Thyroid gland (tissue), 4 donors: ENCODE results near the gene ERG. TPM values are rescaled to one million over a fixed set of nuclear protein-coding genes. Genes with fewer than 3 reads are reported as not detected.

Experiments used
- DNase-seq, 2 donors: peaks; one replicate each; pipeline ENCODE4 v3.0.0-alpha.2; 2019
- H3K27ac ChIP-seq, 3 donors: fragments of 200-600 bp; sonication (generic); 1 replicate in 2 of 3; 2 replicates in 1 of 3; pipeline ENCODE4 v1.5.1; 2016 to 2019; ENCODE audit warnings: mild to moderate bottlenecking in 1 of 3, moderate library complexity in 1 of 3
- H3K27me3 ChIP-seq: fragments of 200-600 bp; sonication (generic); one replicate; pipeline ENCODE4 v1.5.1; 2019
- H3K36me3 ChIP-seq, 2 donors: fragments of 200-600 bp; sonication (generic); one replicate each; pipeline ENCODE4 v1.5.1; 2016 to 2019
- H3K4me1 ChIP-seq, 2 donors: fragments of 200-600 bp; sonication (generic); one replicate each; pipeline ENCODE4 v1.5.1; 2017 to 2019
- H3K4me3 ChIP-seq, 3 donors: fragments of 200-600 bp; sonication (generic); replicated peaks in 1 of 3; 1 replicate in 2 of 3; 2 replicates in 1 of 3; pipeline ENCODE4 v1.5.1; 2016; ENCODE audit warnings: mild to moderate bottlenecking in 1 of 3
- H3K9me3 ChIP-seq: fragments of 200-600 bp; sonication (generic); one replicate; pipeline ENCODE4 v1.5.1; 2017
- CTCF ChIP-seq, 6 experiments: fragments of 200-600 bp in 3 of 6; fragments of 450-650 bp in 3 of 6; sonication (generic) in 3 of 6; IDR thresholded peaks; one replicate each; pipeline ENCODE4 v1.5.1; 2016 to 2019; ENCODE audit warnings: antibody characterized with exemption in 6 of 6, mild to moderate bottlenecking in 2 of 6, inconsistent platforms in 1 of 6, moderate library complexity in 1 of 6
- POLR2A ChIP-seq, 2 donors: fragments of 450-650 bp; IDR thresholded peaks; one replicate each; pipeline ENCODE4 v1.6.1; 2017; ENCODE audit warnings: antibody characterized with exemption in 2 of 2, mild to moderate bottlenecking in 2 of 2, moderate library complexity in 1 of 2
- WGBS, 2 donors: methylation state at CpG; one replicate each; pipeline ENCODE4 v1.1.5; 2017; 5-methylcytosine and 5-hydroxymethylcytosine counted together
- intact Hi-C: fragments of 100-400 bp; cut with DNase I; formaldehyde crosslinking; loops from one replicate; pipeline ENCODE4 v1.15.1; 2023
- total RNA-seq, 4 donors: library from RNA; depleted of rRNA; stranded (reverse); fragments of >200 nt; gene quantifications; one replicate each; pipeline ENCODE4 v1.2.3, GENCODE V29; 2016

The ERG gene
- total RNA-seq, 4 donors from 2014 or later = 9.9 to 25.1 (median 18.2) TPM

- H3K4me1 ChIP-seq = no peaks in the 10 kb centered on the region
Measured at GRCh38 chr21:38433471-38433870, 64.8 kb downstream of the ERG start.

GRCh38 chr21:38430401-38430984, 67.8 kb downstream of the ERG start:
- intact Hi-C loops = no loop called here

More at GRCh38 chr21:38433471-38433870, 64.8 kb downstream of the ERG start:
- no peak for DNase-seq
- Histone ChIP-seq H3K4me3 (no peak overlapping the region), H3K27me3 (no peaks in the 10 kb centered on the region), H3K9me3 (no peaks in the 10 kb centered on the region), H3K36me3 (no peaks in the 10 kb centered on the region), H3K27ac (no peak overlapping the region)
- TF ChIP-seq POLR2A (IDR thresholded peaks at IDR 0.05) (no peak), CTCF (IDR thresholded peaks at IDR 0.05) (no peak)
- intact Hi-C loops = no loop called here
- WGBS, 2 donors = 88 to 93% methylated on average over 8 of the region's 8 CpGs

GRCh38 chr21:38429011-38429410, 69.3 kb downstream of the ERG start:
- H3K36me3 ChIP-seq = no peaks in the 10 kb centered on the region
- no peak for TF ChIP-seq POLR2A (IDR thresholded peaks at IDR 0.05)
- TF ChIP-seq CTCF (IDR thresholded peaks at IDR 0.05) = no peak
- 94 to 96% methylated on average over 2 of the region's 2 CpGs for WGBS, 2 donors
- H3K9me3 ChIP-seq = no peaks in the 10 kb centered on the region
- intact Hi-C loops = no loop called here
- H3K4me1 ChIP-seq = no peaks in the 10 kb centered on the region
- DNase-seq = no peak
- H3K27me3 ChIP-seq = no peaks in the 10 kb centered on the region
- H3K4me3 ChIP-seq = no peak overlapping the region
- no peak overlapping the region for H3K27ac ChIP-seq

More at GRCh38 chr21:38430401-38430984, 67.8 kb downstream of the ERG start:
- Histone ChIP-seq H3K9me3 (no peaks in the 10 kb centered on the region), H3K27me3 (no peaks in the 10 kb centered on the region), H3K4me3 (no peak overlapping the region), H3K4me1 (no peaks in the 10 kb centered on the region), H3K27ac (no peak overlapping the region), H3K36me3 (no peaks in the 10 kb centered on the region)
- no peak for TF ChIP-seq CTCF (IDR thresholded peaks at IDR 0.05)
- no peak for TF ChIP-seq POLR2A (IDR thresholded peaks at IDR 0.05)
- DNase-seq = no peak

GRCh38 chr21:38428211-38428610, 70.1 kb downstream of the ERG start:
- TF ChIP-seq POLR2A (IDR thresholded peaks at IDR 0.05) (no peak), CTCF (IDR thresholded peaks at IDR 0.05) (no peak)
- 76 to 83% methylated on average over 7 of the region's 7 CpGs for WGBS, 2 donors
- Histone ChIP-seq H3K4me1 (no peaks in the 10 kb centered on the region), H3K27ac (no peak overlapping the region), H3K9me3 (no peaks in the 10 kb centered on the region), H3K36me3 (no peaks in the 10 kb centered on the region), H3K4me3 (no peak overlapping the region), H3K27me3 (no peaks in the 10 kb centered on the region)
- intact Hi-C loops = no loop called here
- no peak for DNase-seq

GRCh38 chr21:38424305-38425019, 73.8 kb downstream of the ERG start:
- intact Hi-C loops = no loop called here
- H3K4me3 ChIP-seq = no peak overlapping the region
- H3K4me1 ChIP-seq = no peaks in the 10 kb centered on the region
- no peak for TF ChIP-seq CTCF (IDR thresholded peaks at IDR 0.05)
- TF ChIP-seq POLR2A (IDR thresholded peaks at IDR 0.05) = no peak
- 54 to 70% methylated on average over 11 of the region's 11 CpGs for WGBS, 2 donors
- H3K36me3 ChIP-seq = no peaks in the 10 kb centered on the region
- no peaks in the 10 kb centered on the region for H3K9me3 ChIP-seq
- no peaks in the 10 kb centered on the region for H3K27me3 ChIP-seq
- no peak for DNase-seq
- no peak overlapping the region for H3K27ac ChIP-seq
